AG09319 (cell line): ENCODE results near the gene ABCC9.

Experiments
- DNase-seq: peaks from one replicate; pipeline ENCODE4 v3.0.0-alpha.2; 2010; ENCODE audit warnings: low read depth; ENCODE audit errors: extremely low read depth
- TF ChIP-seq, protein P1 (sequence below): IDR thresholded peaks from 2 replicates; pipeline ENCODE4 v1.5.1; 2011; ENCODE audit warnings: low read depth, mild to moderate bottlenecking, inconsistent platforms, low read length, moderate library complexity

ABCC9 gene

DNA sequence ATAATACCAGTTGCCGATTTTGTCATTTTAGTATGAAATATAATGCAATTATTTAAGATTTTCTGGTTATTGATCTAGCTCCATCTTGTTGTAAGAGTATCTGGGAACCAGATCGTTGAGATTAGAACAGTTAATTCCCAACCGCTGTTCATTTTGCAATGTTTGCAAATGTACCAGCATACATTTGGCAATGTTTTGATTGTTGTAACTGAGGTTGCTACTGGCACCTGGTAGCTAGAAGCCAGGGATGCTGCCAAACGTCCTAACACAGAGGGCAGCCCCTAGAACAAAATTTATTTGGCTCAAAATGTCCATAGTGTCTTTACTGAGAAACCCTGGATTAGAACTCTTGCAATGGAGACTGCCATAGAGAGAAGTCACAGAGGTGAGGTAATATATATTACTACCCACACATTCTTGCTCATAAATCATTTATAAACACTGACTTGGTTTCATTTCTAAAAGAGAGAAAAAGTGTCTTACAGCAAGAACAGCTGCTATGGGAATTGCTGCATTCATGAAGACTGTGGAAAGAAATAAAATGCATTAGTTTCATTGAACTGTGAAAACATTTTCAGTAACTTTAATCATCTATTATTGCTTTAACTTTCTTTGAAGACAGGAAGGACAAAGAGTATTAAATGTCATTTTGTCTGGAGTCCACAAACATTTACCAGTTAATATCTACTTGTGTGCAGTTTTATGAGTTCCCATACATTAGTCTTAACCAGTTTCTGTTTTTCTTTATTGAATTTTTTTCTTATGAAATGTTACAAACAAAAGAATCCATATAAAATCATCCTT lies 46.2 kb downstream of the ABCC9 start:
- TF ChIP-seq, protein P1, sequence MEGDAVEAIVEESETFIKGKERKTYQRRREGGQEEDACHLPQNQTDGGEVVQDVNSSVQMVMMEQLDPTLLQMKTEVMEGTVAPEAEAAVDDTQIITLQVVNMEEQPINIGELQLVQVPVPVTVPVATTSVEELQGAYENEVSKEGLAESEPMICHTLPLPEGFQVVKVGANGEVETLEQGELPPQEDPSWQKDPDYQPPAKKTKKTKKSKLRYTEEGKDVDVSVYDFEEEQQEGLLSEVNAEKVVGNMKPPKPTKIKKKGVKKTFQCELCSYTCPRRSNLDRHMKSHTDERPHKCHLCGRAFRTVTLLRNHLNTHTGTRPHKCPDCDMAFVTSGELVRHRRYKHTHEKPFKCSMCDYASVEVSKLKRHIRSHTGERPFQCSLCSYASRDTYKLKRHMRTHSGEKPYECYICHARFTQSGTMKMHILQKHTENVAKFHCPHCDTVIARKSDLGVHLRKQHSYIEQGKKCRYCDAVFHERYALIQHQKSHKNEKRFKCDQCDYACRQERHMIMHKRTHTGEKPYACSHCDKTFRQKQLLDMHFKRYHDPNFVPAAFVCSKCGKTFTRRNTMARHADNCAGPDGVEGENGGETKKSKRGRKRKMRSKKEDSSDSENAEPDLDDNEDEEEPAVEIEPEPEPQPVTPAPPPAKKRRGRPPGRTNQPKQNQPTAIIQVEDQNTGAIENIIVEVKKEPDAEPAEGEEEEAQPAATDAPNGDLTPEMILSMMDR, result no peak
- no peak for DNase-seq

DNA sequence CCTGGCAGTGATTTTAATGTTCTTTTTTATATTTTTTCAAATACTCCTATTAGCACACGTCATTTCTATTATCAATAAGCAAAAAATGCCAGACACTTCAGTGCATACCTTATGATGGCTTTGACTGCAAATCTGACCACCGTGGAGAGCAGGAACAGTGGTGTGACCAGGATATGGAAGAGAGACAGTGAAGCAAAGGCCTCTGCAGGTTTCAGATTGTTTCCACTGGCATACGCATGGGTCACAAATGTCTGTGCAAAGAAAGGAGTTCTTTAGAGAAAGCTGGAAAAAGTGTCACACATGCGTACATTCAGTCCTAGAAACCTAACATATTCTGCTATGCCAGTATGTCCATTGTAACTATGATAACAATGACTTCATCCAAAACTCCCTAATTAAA lies 47.3 kb downstream of the ABCC9 start:
- TF ChIP-seq, protein P1, result no peak
- DNase-seq, result no peak

DNA sequence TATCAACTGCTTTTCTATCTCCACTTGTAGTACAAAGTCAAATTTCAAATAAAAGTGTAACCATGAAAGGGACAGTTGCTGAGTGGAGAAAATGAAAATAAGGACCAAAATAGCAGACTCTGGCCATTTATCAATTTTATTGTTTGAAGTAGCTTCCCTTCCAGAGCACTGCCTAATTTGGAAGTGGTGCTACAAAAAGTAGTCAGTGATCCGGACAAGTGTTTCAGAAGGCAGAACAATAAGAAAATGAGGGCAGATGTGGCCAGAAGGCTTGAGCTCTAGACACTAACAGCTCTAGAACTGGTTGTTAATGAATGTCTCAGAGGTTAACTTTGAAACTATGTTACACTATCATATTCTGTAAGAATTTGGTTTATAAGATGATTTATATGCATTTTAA lies 48.9 kb downstream of the ABCC9 start:
- no peak for DNase-seq
- TF ChIP-seq, protein P1, result no peak

DNA sequence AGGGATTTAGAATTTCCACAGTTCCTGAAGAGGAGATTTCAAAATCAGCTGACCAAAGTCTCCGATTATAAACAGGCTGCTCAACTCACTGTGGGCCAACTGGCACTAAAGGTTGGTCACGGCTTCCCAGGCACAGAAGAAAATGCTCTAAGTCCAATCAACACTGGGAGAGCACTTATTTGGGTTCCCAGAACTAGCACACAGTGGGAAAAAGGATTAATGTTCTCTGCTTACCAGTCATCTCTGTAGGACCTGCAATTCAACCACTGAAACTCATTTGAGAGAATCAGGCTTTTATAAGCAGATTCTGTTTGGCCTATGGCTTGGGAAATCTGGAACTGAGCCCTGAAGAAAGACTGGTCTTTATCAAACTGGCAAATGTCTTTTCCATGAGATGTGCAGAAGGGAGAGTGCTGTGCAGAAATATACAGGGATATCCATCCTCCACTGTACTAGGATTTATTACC lies 49.4 kb downstream of the ABCC9 start:
- TF ChIP-seq, protein P1, result no peak
- no peak for DNase-seq

DNA sequence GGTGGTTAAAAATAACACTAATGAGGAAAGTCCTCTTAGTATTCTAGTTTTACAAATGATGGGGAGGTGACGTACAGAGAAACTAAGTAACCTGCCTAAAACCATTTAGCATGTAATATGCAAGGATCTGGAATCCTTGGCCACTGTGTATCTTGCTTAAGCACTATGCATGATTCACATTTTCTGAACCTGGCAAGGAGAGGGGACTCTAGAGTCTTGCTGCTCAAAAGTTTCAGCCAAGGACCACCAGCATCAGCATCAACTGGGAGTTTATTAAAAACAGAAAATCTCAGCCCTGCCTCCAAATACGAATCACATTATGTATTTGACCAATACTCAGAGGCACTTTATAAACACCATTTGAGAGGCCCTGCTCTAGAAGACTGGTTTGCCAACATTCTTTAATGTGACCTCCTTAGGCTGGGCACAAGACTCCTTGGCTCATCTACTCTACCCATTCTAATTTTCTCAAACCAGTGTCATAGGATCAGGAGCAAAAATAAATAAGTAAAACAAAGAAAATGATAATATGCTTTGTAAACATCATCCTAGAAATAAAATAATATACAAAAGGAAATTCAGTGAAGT lies 52.9 kb downstream of the ABCC9 start:
- DNase-seq, result no peak
- TF ChIP-seq, protein P1, result no peak

DNA sequence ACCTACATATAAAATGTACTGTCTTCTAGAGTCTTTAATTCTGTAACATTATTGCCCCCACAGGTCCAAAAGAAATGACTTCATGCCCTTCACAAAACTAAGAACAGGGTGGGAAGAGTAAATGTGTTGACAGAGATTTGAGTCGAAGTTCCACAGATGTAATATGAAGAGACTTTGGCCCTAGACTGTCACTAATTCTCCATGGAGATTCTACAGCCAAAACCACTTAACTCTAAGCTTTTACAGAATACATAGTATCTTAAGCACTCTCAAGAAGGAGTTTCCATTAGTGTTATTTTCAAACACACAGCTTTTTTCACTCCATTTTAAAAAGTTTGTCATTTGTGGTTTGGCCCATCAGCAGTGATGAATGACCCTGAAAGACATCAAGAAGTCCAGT lies 56.3 kb downstream of the ABCC9 start:
- no peak for DNase-seq

DNA sequence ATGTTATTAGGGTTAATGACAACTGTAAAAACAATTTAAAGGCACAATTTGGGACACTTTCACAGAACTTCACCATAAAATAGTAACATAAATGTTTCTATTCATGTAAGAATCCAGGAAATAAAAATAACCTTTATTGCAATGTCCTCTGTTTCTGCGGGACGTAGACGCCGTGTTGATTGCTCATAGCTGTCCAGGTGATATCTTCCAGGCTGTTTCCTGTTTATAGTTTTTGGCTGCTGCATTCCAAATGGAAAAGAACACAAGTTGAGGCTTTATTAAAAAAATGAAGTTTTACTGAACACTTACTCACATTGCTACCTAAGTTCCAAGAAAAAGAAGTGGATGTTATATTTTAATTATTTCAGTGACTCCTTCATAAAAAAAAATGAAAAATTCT lies 58.6 kb downstream of the ABCC9 start:
- TF ChIP-seq, protein P1, result no peak
- DNase-seq, result no peak

More for the DNA sequence above, 56.3 kb downstream of the ABCC9 start:
- TF ChIP-seq, protein P1, result no peak
